ENCODE results near the gene CORIN.

DNA sequence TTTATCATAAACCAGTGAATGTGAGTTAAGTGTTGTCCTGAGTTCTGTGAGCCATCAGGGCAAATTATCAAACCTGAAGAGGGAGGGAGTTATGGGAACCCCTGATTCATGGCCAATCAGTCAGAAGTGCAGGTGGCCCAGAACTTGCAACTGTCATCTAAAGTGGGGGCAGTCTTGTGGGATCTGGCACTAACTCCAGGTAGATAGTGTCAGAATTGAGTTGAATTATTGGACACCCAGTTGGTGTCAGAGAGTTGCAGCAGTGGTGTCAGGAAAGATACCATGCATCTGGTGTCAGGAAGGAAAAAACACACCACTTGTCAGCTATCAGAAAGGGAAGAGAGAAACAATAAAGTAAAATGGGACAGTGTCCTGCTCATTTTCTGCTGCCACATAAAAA, 8.4 kb downstream of the CORIN start:
- TF ChIP-seq POLR2A (IDR thresholded peaks at IDR 0.05), result no peak
- TF ChIP-seq, protein P1, sequence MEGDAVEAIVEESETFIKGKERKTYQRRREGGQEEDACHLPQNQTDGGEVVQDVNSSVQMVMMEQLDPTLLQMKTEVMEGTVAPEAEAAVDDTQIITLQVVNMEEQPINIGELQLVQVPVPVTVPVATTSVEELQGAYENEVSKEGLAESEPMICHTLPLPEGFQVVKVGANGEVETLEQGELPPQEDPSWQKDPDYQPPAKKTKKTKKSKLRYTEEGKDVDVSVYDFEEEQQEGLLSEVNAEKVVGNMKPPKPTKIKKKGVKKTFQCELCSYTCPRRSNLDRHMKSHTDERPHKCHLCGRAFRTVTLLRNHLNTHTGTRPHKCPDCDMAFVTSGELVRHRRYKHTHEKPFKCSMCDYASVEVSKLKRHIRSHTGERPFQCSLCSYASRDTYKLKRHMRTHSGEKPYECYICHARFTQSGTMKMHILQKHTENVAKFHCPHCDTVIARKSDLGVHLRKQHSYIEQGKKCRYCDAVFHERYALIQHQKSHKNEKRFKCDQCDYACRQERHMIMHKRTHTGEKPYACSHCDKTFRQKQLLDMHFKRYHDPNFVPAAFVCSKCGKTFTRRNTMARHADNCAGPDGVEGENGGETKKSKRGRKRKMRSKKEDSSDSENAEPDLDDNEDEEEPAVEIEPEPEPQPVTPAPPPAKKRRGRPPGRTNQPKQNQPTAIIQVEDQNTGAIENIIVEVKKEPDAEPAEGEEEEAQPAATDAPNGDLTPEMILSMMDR (IDR thresholded peaks at IDR 0.05), result no peak
